Muscle of back (tissue), 13 donors: ENCODE results near the gene ST6GALNAC1. TPM values are rescaled to one million over a fixed set of nuclear protein-coding genes. Genes with fewer than 3 reads are reported as not detected.

Experiments used
- DNase-seq, 3 donors: peaks; one replicate each; pipeline versions ENCODE4 v3.0.0 to v3.0.0-alpha.2; 2013
- long read RNA-seq, 9 donors: transcript quantifications; one replicate each; lab custom pipeline, GENCODE V29; 2026
- polyA plus RNA-seq, 10 donors: library from polyadenylated mRNA; unstranded; fragments of 120-200 nt; gene quantifications; one replicate each; pipeline ENCODE4 v1.2.1, GENCODE V29; 2013; ENCODE audit not compliant: insufficient read length in 10 of 10

The ST6GALNAC1 gene
- 1 to 10 TPM in 4 of 10 donors, under 1 TPM in 6; 0.25 to 1.3 (median 0.60) TPM for polyA plus RNA-seq
- long read RNA-seq, donor 1: 0 reads
- long read RNA-seq, donor 2: 0 reads
- long read RNA-seq, donor 3: 0 reads
- long read RNA-seq, donor 4: 0 reads
- long read RNA-seq, donor 5: 0 reads
- long read RNA-seq, donor 6, partial matches to known transcripts: 0 of 1 reads
- long read RNA-seq, donor 6, other reads (novel, unspliced or antisense): 0 of 1 reads
- long read RNA-seq, donor 7: 0 reads
- long read RNA-seq, donor 8: 0 reads
- long read RNA-seq, donor 9: 0 reads

DNA sequence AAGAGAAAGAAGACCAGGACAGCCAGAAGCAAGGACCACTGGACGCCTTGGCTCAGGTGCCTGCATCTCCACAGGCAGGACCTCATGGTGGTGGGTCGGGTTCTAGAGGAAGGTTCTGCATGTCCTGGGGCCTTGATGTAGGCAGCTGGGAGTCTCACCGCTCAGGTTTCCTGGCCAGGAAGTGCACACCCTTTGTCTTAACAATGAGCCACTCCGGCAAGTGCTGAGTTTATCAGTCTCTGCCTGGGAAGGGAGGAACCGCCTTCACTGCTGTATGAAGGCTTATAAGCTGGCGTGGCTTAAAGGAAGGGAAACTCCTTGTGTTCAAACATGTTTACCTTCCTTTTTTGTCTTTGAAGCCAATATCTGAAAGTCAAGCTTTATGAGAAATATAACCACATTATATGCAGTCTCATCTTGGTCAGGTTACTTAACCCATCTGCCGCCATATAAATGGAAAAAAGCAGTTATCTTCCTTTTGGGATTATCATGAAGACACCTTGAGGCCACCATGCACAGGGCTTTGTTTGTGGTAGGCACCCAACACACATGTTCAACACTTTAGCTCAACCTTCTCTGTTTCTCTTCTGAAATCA lies at the start of gene ST6GALNAC1:
Gene ST6GALNAC1, minus strand, starts transcription at position 205 of the 596 bp plus-strand sequence. Its CDS starts 119 bp downstream, at position 86.
- DNase-seq: no peak

DNA sequence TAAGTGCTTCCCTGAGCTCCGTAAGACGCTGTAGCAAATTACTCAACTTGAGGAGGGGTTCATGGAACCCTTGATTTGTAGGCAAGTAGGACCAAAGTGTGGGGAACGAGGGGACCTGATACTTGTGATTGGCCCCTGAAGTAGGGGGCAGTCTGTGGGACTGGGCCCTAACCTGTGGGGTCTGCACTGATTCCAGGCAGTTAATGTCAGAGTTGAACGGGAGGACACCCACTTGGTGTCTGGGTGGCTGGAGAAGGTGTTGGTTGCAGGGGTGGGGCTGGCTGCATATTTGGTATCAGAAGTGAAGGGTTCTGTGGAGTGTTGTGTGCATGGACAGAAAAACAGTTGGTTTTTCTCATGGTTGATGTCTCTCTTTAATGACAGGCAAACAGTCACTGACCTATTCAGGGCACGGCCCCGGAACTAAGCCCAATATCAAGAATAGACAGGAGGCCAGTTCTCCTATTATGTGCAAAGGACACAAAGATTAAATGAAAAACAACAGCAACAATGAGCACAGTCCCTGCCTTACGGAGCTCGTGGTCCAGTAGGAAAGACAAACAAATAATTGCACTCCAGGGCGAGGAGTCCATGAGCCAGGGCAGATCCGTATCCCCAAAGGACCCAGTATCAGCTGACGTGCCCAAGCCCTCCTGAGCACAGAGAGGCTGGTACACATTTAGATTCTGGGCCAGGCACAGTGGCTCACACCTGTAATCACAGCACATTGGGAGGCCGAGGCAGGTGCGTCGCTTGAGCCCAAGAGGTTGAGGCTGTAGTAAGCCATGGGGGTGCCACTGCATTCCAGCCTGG lies 48.0 kb upstream of the ST6GALNAC1 start:
- DNase-seq: no peak

DNA sequence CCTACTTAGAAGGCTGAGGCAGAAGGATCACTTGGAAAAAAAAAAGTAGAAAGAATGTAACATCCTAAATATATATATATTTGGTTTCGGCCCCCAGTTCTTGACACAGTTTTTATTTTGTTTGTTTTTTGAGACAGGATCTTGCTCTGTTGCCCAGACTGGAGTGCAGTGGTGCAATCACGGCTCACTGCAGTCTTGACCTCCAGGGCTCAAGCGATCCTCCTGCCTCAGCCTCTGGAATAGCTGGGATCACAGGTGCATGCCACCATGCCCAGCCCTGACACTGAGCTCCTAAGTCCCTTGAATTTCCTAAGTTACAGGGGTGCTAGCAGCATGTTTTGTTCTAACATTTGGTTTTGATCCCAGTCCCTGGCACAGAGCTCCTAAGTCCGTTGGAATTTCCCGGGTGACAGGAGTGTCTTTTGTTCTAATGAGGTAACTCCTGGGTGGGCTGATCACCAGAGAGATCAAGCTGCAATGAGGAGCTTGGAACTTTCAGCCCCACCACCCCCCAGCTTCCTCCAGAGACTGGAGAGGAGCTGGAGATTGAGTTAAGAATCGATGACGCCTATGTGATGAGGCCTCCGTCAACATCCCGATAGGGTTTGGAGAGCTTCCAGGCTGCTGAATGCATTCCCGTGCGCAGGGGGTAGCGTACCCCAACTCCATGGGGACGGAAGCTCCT lies 47.2 kb upstream of the ST6GALNAC1 start:
- no peak for DNase-seq

DNA sequence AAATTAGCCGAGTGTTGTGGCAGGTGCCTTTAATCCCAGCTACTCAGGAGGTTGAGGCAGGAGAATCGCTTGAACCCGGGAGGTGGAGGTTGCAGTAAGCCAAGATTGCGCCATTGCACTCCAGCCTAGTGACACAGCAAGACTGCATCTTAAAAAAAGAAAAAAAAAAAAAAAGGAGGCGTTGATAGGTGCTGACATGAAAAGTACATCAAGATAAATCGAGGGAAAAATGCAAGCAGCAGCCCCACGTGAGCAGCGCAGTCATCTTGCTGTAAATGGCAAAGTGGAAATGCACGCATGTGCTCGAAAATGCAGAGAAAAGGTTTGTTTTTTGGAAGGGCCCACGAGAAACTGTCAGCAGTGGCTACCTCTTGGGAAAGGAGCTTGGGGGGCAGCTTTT lies 46.3 kb upstream of the ST6GALNAC1 start:
- DNase-seq: no peak

- DNase-seq: no peak
These were observed 44.6 kb upstream of the ST6GALNAC1 start for GRCh38 chr17:76688165-76688622.

DNA sequence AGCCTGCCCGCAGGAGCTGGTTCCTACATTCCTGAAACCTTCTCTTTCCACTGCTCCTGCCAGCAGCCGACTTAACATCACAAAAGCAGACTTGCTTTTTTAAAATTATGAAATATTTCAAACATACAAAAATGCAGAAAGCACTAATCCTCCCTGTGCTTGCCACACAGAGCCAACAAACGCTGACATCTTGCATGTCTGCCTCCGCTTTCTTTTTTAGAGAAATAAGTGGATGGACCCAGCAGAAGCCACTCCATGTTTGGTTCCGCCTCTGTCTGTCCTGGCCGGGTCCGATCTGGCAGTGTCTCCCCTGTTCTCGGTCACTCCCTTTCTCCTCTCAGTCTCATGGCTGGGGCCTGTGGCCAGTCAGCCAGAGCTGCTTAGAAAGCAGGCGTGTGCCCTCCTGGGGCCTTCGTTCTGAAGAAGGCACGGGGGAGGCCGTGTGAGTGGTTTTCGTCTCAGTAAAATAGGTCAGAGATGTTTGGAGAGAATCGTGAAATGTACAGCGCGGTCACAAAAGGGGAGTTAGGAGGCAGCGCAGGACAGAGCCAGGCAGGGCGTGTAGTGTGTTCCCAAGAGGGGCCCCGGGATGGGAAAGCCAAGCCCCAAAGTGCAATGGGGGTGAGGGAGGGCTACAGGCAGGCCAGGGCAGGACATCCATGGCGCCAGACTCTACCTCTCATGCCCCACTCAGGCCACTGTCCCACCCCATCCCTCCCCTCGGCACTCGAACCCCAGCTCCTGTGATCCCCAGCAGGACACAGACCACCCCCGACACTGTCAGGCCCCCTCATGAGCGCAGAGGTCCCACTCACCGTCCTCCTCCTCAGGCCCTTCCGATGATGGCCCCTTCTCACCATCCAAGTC lies 44.0 kb upstream of the ST6GALNAC1 start:
- DNase-seq: peak in 1 of 3 donors; percentile 86

DNA sequence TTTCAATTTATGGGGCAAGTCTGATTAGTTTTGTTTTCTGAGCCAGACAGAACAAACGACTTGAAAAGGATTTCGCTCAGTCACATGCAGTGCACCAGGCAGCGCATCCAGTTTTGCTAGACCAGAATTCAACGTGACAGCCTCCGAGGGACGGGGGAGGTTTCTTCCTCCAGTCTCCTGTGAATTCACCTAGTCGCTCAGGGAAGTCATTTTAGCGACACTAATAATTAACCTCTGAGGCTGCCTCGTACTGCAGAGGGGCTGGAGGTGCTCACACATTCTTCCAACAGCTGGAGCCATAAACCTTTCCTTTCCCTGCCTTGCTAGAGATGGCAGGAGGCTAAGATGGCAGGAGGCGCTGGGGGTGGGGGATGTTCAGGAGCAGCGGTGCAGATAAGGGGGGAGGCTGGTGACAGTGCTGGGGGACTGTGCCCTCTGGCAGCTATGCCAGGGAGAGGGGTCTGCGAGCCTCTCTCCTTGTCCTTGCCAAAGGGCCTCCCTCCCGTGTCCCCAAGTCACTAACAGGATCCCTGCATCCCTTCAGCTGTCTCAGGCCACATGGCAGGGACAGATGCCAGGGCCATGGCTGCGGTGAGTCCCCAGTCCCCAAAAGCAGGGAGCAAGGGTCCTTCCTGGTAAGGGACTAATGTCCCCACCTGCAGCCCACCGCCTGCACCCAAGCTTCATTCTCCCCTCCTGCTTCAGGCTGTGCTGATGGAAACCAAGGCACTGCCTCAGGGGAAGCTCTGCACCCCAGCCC lies 43.2 kb upstream of the ST6GALNAC1 start:
- DNase-seq: no peak

DNA sequence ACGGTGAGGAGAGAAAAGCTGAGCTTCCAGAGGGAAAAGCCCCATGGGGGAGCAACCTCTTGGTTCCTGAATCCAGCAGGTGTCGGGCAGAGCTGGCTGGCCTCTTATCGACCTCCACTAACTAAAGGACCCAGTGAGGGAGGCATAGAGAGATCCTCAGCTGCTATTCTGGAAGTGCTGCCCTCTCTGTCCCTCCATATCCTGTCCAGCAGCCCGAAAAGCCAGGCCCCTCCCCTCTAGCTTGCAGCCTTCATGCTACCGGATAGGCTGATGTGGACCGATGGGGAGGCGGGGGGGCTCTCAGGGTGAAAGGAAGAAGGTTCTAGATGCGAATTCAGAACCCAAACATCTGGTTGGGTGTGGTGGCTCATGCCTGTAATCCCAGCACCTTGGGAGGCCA lies 42.3 kb upstream of the ST6GALNAC1 start:
- no peak for DNase-seq

GRCh38 chr17:76685366-76685765 lies 41.8 kb upstream of the ST6GALNAC1 start:
- no peak for DNase-seq

GRCh38 chr17:76684756-76685155 lies 41.2 kb upstream of the ST6GALNAC1 start:
- no peak for DNase-seq

DNA sequence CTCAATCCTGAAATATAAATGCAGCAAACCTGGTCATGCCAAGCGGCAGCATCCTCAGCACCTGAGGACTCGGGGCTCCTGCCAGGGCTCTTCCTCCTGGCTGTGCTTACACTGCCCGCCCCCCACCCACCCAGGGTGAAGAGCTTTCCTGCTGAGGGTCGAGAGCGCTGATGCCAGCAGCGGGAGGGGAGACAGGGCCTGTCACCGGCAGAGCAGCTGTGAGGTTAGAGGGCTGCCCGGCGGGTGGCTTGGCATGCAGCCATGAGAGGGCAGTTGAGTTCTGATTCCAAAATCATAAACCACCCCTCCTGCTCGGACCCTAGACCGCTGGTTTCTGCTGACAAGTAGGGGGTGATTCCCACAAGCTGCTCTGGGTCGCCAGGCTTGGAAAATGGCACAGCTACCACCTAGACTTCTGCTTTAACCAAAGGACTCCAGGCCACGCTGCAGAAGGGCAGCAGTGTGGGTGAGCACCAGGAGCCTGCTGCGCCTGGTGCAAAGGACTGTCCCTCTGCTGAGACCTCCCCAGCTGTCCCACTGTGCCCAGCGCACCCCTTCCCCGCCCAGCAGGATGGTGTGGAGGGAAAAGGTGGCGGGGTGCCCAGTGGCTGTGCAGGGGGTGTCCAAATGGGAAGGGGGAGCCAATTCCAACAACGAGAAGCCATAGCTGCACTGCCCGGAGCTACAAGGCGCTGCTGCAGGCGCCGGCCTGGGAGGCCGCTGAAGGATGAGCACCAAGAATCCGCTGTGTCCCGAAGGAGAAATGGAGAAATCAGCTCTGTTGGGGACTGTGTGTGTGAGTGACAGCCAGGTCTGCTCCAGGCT lies 40.6 kb upstream of the ST6GALNAC1 start:
- DNase-seq: no peak

GRCh38 chr17:76683011-76683755 lies 39.6 kb upstream of the ST6GALNAC1 start:
- no peak for DNase-seq

GRCh38 chr17:76682296-76682695 lies 38.7 kb upstream of the ST6GALNAC1 start:
- peak in 1 of 3 donors; percentile 71 for DNase-seq

GRCh38 chr17:76681222-76682137 lies 37.9 kb upstream of the ST6GALNAC1 start:
- DNase-seq: peak in 2 of 3 donors; percentile 68 to 85

DNA sequence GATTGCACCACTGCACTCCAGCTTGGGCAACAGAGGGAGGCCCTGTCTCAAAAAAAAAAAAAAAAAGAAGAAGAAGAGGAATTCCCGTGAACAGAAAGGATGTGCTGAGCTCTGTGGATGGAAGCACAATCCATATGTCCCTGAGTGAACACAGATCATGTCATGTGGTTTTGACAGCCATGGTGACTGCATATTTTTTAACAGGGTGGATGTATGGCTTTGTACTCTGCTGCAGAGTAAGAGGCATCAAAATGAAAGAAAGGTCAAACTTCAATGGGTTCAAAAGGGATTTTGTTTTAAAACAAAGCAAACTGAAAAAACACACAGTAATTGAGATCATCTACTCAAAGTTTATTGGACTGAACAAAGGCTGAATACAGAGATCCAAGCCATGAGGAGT lies 35.7 kb upstream of the ST6GALNAC1 start:
- no peak for DNase-seq

DNA sequence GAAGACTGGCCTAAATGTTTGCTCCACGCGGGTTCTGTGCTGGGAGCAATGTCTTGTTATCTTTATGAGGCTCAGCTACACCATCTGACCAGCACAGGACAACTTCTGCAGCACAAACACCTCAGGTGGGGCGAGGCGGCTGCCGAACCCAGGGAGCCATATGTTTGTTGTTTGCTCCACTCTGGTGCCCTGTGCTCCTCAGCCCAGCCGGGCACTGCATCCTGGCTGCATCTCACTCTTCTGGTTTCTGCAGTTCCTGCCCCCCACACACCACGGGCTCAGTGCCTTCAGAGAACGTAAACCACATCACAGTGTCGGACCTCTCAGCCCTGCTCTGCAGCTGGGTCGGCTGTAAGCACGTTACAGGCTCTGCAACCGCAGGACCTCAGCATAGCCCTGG lies 34.8 kb upstream of the ST6GALNAC1 start:
- no peak for DNase-seq

DNA sequence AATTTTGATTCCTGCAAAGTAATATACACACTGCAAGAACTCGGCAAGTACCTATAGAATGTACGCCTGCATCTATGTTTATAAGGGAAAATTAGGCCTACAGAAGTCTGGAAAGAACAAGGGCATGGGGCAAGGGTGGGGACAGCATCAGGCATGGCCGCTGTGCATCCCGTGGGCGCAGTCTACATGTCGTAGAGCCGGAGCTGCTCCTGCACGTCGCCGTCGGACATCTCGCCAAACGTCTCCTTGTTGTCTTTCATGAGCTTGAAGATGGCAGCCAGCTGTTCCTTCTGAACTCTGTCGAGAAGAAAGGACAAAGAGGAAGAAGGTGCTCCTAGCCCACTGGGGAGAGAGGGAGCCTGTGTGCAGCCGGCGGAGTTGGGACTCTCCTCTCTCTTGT lies 33.8 kb upstream of the ST6GALNAC1 start:
- DNase-seq: no peak
